Smooth muscle cell (in vitro differentiated cells): ENCODE results near the gene CHST7. TPM values are rescaled to one million over a fixed set of nuclear protein-coding genes. Genes with fewer than 3 reads are reported as not detected.

Experiments
- DNase-seq: peaks from one replicate; lab custom pipeline; 2025; ENCODE audit not compliant: unreplicated experiment; lab: John Stamatoyannopoulos, UW
- H2AFZ ChIP-seq: fragments of 200-600 bp; sonication (generic); 2 replicates; pipeline ENCODE4 v1.6.0; 2016; ENCODE audit warnings: antibody characterized with exemption, low read depth, mild to moderate bottlenecking
- H3F3A ChIP-seq: fragments of 200-600 bp; sonication (generic); 2 replicates; pipeline ENCODE4 v1.6.0; 2017; ENCODE audit warnings: antibody characterized with exemption, low read depth
- H3K27ac ChIP-seq: fragments of 200-600 bp; sonication (generic); 2 replicates; pipeline ENCODE4 v1.5.1; 2016; ENCODE audit warnings: low read depth, mild to moderate bottlenecking
- H3K27me3 ChIP-seq: fragments of 200-600 bp; sonication (generic); 2 replicates; pipeline ENCODE4 v1.6.1; 2016; ENCODE audit warnings: low read depth, mild to moderate bottlenecking
- H3K36me3 ChIP-seq: fragments of 200-600 bp; sonication (generic); 2 replicates; pipeline ENCODE4 v1.5.1; 2016; ENCODE audit warnings: low read depth
- H3K4me1 ChIP-seq: fragments of 200-600 bp; sonication (generic); 2 replicates; pipeline ENCODE4 v1.5.1; 2016; ENCODE audit warnings: low read depth
- H3K4me2 ChIP-seq: fragments of 200-600 bp; sonication (generic); 2 replicates; pipeline ENCODE4 v1.6.0; 2016; ENCODE audit warnings: mild to moderate bottlenecking
- H3K4me3 ChIP-seq: fragments of 200-600 bp; sonication (generic); 2 replicates; pipeline ENCODE4 v1.5.1; 2016; ENCODE audit warnings: mild to moderate bottlenecking
- H3K79me2 ChIP-seq: fragments of 200-600 bp; sonication (generic); 2 replicates; pipeline ENCODE4 v1.6.0; 2016; ENCODE audit warnings: low read depth, mild to moderate bottlenecking
- H3K9ac ChIP-seq: fragments of 200-600 bp; sonication (generic); 2 replicates; pipeline ENCODE4 v1.6.0; 2016; ENCODE audit warnings: low read depth
- H3K9me3 ChIP-seq: fragments of 200-600 bp; sonication (generic); replicated peaks from 2 replicates; pipeline ENCODE4 v1.5.1; 2016; ENCODE audit warnings: low read depth
- H4K20me1 ChIP-seq: fragments of 200-600 bp; sonication (generic); 2 replicates; pipeline ENCODE4 v1.6.0; 2016; ENCODE audit warnings: low read depth
- WGBS: methylation state at CpG from one replicate; pipeline ENCODE4 v1.1.7; 2016; ENCODE audit warnings: low lambda C conversion rate; 5-methylcytosine and 5-hydroxymethylcytosine counted together
- polyA plus RNA-seq: library from polyadenylated mRNA; unstranded; fragments of >200 nt; fragmentation: Nextera tagmentation; extraction: Ambion mirVana; gene quantifications from 2 replicates; pipeline ENCODE4 v1.2.1, GENCODE V29; 2016
- total RNA-seq: library from RNA; depleted of rRNA; stranded (reverse); fragments of >200 nt; gene quantifications from 2 replicates; pipeline ENCODE4 v1.2.3, GENCODE V29; 2014
- TF ChIP-seq, protein P1 (sequence below): fragments of 200-600 bp; sonication (generic); IDR thresholded peaks from 2 replicates; pipeline ENCODE4 v1.5.1; 2017; ENCODE audit warnings: borderline replicate concordance, mild to moderate bottlenecking, antibody characterized with exemption; ENCODE audit not compliant: insufficient read depth, poor library complexity, severe bottlenecking

CHST7 gene
- total and polyA plus RNA-seq, 2 experiments from 2014 or later, result 7.0 to 9.3 TPM

DNA sequence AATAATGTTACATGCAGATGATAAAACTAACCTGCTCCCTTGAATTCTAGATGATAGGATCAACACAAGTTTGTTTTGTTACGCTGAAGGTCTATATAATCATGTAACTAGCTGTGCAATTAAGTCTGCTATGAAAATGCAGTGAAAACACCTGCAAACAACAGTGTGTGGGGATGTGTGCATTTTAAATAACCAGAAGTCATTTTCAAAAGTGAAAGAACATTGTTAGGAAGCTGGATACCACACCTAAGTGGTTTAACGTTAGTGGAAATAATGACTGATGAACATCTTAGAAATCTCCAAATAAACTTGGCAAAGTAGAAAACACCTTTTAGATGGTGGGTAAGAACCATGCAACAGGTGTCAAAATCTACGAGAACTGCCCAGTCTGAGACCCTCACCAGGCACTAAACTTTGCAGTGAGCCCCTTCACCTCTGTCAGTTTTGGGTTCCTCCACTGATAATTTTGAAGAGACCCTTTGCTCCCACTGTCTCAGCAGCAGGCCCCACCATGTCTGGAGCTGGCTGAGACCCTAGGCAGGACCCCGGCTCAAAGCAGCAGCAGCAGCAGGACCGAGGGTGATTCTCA, 36.6 kb downstream of the CHST7 start:
- H2AFZ ChIP-seq, result no peak overlapping the region
- 81% methylated on average over 5 of the region's 5 CpGs for WGBS
- H3K79me2 ChIP-seq, result no peaks in the 10 kb centered on the region

DNA sequence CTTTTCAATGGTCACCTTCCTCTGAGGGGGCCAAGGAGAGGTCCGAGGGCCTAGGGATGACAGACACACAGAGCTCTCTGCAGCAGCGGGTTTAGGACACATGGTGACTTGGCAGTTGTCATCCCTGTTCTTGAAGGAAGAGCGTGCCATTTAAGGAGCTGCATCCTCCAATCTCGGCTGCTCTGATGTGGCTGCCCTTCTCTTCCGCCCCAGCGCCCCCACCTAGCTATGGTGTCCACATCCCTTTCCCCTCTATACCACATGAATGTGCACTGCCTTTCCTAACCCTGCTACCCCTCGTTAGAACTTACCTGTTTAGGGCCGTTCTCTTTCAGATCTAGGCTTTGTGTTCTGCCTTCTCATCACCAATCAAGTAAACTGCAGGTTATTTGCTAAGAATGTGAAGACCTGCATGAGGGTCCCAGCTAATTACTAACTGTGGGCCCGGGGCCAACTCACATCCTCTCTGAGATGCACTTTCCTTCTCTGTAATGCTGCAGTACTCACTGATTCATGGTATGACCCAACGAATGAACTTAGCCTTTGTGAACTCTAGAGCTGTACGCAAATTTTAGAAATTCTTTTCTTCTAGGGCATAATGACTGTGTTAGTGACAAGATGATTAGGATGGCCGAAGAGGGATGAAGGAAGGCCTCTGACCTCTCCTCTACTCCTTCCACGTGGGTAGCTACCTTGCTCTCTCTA, 38.2 kb downstream of the CHST7 start:
- Histone ChIP-seq H3K4me1 (no peaks in the 10 kb centered on the region), H3K9ac (no peak overlapping the region), H3K4me2 (no peak overlapping the region), H3K4me3 (no peak overlapping the region), H3K9me3 (no peaks in the 10 kb centered on the region), H3K79me2 (no peaks in the 10 kb centered on the region), H3F3A (no peaks in the 10 kb centered on the region), H3K27me3 (no peaks in the 10 kb centered on the region), H3K36me3 (no peaks in the 10 kb centered on the region), H4K20me1 (no peaks in the 10 kb centered on the region), H3K27ac (no peak overlapping the region), H2AFZ (no peak overlapping the region)
- TF ChIP-seq, protein P1, sequence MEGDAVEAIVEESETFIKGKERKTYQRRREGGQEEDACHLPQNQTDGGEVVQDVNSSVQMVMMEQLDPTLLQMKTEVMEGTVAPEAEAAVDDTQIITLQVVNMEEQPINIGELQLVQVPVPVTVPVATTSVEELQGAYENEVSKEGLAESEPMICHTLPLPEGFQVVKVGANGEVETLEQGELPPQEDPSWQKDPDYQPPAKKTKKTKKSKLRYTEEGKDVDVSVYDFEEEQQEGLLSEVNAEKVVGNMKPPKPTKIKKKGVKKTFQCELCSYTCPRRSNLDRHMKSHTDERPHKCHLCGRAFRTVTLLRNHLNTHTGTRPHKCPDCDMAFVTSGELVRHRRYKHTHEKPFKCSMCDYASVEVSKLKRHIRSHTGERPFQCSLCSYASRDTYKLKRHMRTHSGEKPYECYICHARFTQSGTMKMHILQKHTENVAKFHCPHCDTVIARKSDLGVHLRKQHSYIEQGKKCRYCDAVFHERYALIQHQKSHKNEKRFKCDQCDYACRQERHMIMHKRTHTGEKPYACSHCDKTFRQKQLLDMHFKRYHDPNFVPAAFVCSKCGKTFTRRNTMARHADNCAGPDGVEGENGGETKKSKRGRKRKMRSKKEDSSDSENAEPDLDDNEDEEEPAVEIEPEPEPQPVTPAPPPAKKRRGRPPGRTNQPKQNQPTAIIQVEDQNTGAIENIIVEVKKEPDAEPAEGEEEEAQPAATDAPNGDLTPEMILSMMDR, result no peak
- 75% methylated on average over 13 of the region's 13 CpGs for WGBS
- no peak for DNase-seq

More for the DNA sequence above, 36.6 kb downstream of the CHST7 start:
- no peak overlapping the region for H3K4me3 ChIP-seq
- H3K27me3 ChIP-seq, result no peaks in the 10 kb centered on the region
- H3K27ac ChIP-seq, result no peak overlapping the region
- H3K36me3 ChIP-seq, result no peaks in the 10 kb centered on the region
- TF ChIP-seq, protein P1, result no peak
- no peak overlapping the region for H3K4me2 ChIP-seq
- no peaks in the 10 kb centered on the region for H3K9me3 ChIP-seq
- DNase-seq, result no peak
- no peaks in the 10 kb centered on the region for H4K20me1 ChIP-seq
- H3K9ac ChIP-seq, result no peak overlapping the region
- H3F3A ChIP-seq, result no peaks in the 10 kb centered on the region
- H3K4me1 ChIP-seq, result no peaks in the 10 kb centered on the region

DNA sequence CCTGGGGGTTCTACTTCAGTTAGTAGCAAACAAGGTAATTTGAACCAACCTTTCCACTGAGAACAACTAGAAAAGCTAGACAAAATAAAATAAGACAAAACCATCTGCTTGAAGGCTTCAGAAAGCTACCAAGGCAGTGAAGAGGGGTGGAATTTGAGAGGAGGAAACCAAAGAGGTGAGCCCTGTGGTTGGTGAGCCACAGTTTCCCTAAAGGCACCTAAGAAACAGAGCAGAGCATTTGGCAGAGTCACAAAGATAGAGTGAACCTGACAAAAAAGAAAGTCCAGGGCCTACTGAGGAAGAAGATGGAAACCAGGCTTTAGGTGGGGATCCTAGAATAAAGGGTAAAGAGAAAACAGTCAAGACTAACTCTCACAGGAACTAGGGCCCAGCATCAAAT, 44.3 kb downstream of the CHST7 start:
- no peaks in the 10 kb centered on the region for H3K79me2 ChIP-seq
- H2AFZ ChIP-seq, result no peak overlapping the region
- H3K27ac ChIP-seq, result no peak overlapping the region
- no peaks in the 10 kb centered on the region for H3F3A ChIP-seq
- H3K27me3 ChIP-seq, result no peaks in the 10 kb centered on the region
- no peak overlapping the region for H3K4me2 ChIP-seq
- no peaks in the 10 kb centered on the region for H3K36me3 ChIP-seq
- no peaks in the 10 kb centered on the region for H4K20me1 ChIP-seq
- no peak overlapping the region for H3K4me3 ChIP-seq
- no peak overlapping the region for H3K9ac ChIP-seq
- TF ChIP-seq, protein P1, result no peak
- no peak for DNase-seq
- H3K4me1 ChIP-seq, result no peaks in the 10 kb centered on the region
- no peaks in the 10 kb centered on the region for H3K9me3 ChIP-seq

GRCh38 chrX:46618947-46619346, 45.4 kb downstream of the CHST7 start:
- Histone ChIP-seq H3K4me1 (no peaks in the 10 kb centered on the region), H2AFZ (no peak overlapping the region), H3K9me3 (no peaks in the 10 kb centered on the region), H3K27me3 (no peaks in the 10 kb centered on the region), H3K27ac (no peak overlapping the region), H4K20me1 (no peaks in the 10 kb centered on the region), H3K36me3 (no peaks in the 10 kb centered on the region), H3F3A (no peaks in the 10 kb centered on the region), H3K4me3 (no peak overlapping the region), H3K79me2 (no peaks in the 10 kb centered on the region), H3K4me2 (no peak overlapping the region), H3K9ac (no peak overlapping the region)
- no peak for DNase-seq
- TF ChIP-seq, protein P1, result no peak
